Fibroblast of lung (primary cell): ENCODE measurements around the gene BPHL. TPM values are rescaled to one million over a fixed set of nuclear protein-coding genes. Genes with fewer than 3 reads are reported as not detected.
"Not testable (repeated sequence)": the region's sequence is repeated elsewhere in the genome, so short reads cannot be mapped to it uniquely, and the experiment has no call there.

Experiments
- DNase-seq, 2 donors: peaks; one replicate each; pipeline versions ENCODE4 v3.0.0 to v3.0.0-alpha.2; 2010; ENCODE audit warnings: low read depth in 2 of 2
- H2AFZ ChIP-seq: 2 replicates; pipeline ENCODE4 v1.5.1; 2012; ENCODE audit warnings: low read length, control low read depth, inconsistent platforms
- H3K27ac ChIP-seq: 2 replicates; pipeline ENCODE4 v1.5.1; 2011; ENCODE audit warnings: low read length, control low read depth; ENCODE audit not compliant: insufficient read depth
- H3K27me3 ChIP-seq: 2 replicates; pipeline ENCODE4 v1.5.1; 2011; ENCODE audit warnings: mild to moderate bottlenecking, low read length; ENCODE audit not compliant: control insufficient read depth, insufficient read depth
- H3K36me3 ChIP-seq: 2 replicates; pipeline ENCODE4 v1.5.1; 2011; ENCODE audit warnings: low read length; ENCODE audit not compliant: control insufficient read depth, insufficient read depth
- H3K4me1 ChIP-seq: 2 replicates; pipeline ENCODE4 v1.5.1; 2011; ENCODE audit warnings: low read length; ENCODE audit not compliant: control insufficient read depth, insufficient read depth; ENCODE audit errors: extremely low read depth
- H3K4me2 ChIP-seq: 2 replicates; pipeline ENCODE4 v1.5.1; 2011; ENCODE audit warnings: low read length, control low read depth; ENCODE audit not compliant: insufficient read depth; ENCODE audit errors: extremely low read depth
- H3K4me3 ChIP-seq, 4 experiments: fragments of 200-600 bp in 1 of 4; sonication (generic) in 1 of 4; replicated peaks in 1 of 4; 2 replicates each; pipeline ENCODE4 v1.5.1; 2011 to 2016; ENCODE audit warnings: low read length in 4 of 4, low read depth in 3 of 4, mild to moderate bottlenecking in 3 of 4, control low read depth in 2 of 4, inconsistent platforms in 1 of 4, mixed read lengths in 1 of 4; ENCODE audit not compliant: insufficient read depth in 1 of 4; ENCODE audit errors: control extremely low read depth in 1 of 4
- H3K79me2 ChIP-seq: 2 replicates; pipeline ENCODE4 v1.5.1; 2012; ENCODE audit warnings: mild to moderate bottlenecking, low read length, inconsistent platforms; ENCODE audit not compliant: control insufficient read depth, insufficient read depth
- H3K9ac ChIP-seq: 2 replicates; pipeline ENCODE4 v1.5.1; 2011; ENCODE audit warnings: mild to moderate bottlenecking, low read length, control low read depth; ENCODE audit not compliant: insufficient read depth
- H3K9me3 ChIP-seq: 2 replicates; pipeline ENCODE4 v1.5.1; 2012; ENCODE audit warnings: low read depth, low read length; ENCODE audit not compliant: control insufficient read depth, insufficient read depth
- H4K20me1 ChIP-seq: 2 replicates; pipeline ENCODE4 v1.5.1; 2011; ENCODE audit warnings: low read length; ENCODE audit not compliant: control insufficient read depth, insufficient read depth; ENCODE audit errors: extremely low read depth
- EZH2 ChIP-seq: IDR thresholded peaks from 2 replicates; pipeline ENCODE4 v1.5.1; 2012; ENCODE audit warnings: low read length, control low read depth, mild to moderate bottlenecking; ENCODE audit errors: missing control alignments
- polyA plus RNA-seq, 2 donors: library from polyadenylated mRNA; depleted of rRNA in 1 of 2; stranded (reverse) in 1 of 2; unstranded in 1 of 2; fragments of >200 nt; gene quantifications; 2 replicates each; pipeline ENCODE4 v1.2.1, GENCODE V29; 2011 to 2012; ENCODE audit warnings: missing spikeins in 1 of 2
- total RNA-seq: library from RNA; depleted of rRNA; stranded (reverse); fragments of >200 nt; gene quantifications from 2 replicates; pipeline ENCODE4 v1.2.1, GENCODE V29; 2014
- TF ChIP-seq, protein P1 (sequence below), 2 donors: IDR thresholded peaks in 1 of 2; conservative IDR thresholded peaks in 1 of 2; 1 replicate in 1 of 2; 2 replicates in 1 of 2; pipeline ENCODE4 v1.5.1; 2011 to 2012; ENCODE audit warnings: low read length in 2 of 2, control low read depth in 1 of 2, inconsistent platforms in 1 of 2, low read depth in 1 of 2, mild to moderate bottlenecking in 1 of 2

Gene BPHL
- total and polyA plus RNA-seq, 2 donors (not counting 1 experiment from before 2014, with no cell fraction given), result 16.6 to 20.6 TPM

DNA sequence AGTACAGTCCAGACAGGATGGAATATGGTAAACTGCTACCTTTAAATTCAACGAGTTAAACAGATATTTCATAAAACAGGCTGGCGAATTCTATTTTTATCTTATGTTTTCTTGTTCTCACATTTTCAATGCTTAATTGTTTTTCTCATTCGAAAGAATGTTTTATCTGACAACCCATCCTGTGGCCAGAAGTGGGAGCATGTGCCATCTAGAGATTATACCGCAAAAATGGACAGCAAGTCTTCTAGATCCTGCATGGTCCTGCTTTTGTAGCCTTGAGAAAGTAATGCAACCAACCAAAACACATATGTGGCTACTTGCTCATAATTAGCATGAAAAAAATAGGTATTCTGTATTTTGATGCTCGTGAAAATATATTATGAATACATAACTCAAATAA, 78.3 kb downstream of the BPHL start:
- Histone ChIP-seq H3K79me2 (no peaks in the 10 kb centered on the region), H4K20me1 (no peaks in the 10 kb centered on the region), H2AFZ (no peak overlapping the region), H3K4me1 (no peaks in the 10 kb centered on the region), H3K9ac (no peak overlapping the region), H3K4me2 (no peak overlapping the region), H3K27me3 (no peaks in the 10 kb centered on the region), H3K9me3 (no peaks in the 10 kb centered on the region), H3K36me3 (no peaks in the 10 kb centered on the region), H3K4me3 (no peak overlapping the region), H3K27ac (no peak overlapping the region)
- DNase-seq, result no peak
- TF ChIP-seq EZH2, result no peak
- TF ChIP-seq, protein P1, sequence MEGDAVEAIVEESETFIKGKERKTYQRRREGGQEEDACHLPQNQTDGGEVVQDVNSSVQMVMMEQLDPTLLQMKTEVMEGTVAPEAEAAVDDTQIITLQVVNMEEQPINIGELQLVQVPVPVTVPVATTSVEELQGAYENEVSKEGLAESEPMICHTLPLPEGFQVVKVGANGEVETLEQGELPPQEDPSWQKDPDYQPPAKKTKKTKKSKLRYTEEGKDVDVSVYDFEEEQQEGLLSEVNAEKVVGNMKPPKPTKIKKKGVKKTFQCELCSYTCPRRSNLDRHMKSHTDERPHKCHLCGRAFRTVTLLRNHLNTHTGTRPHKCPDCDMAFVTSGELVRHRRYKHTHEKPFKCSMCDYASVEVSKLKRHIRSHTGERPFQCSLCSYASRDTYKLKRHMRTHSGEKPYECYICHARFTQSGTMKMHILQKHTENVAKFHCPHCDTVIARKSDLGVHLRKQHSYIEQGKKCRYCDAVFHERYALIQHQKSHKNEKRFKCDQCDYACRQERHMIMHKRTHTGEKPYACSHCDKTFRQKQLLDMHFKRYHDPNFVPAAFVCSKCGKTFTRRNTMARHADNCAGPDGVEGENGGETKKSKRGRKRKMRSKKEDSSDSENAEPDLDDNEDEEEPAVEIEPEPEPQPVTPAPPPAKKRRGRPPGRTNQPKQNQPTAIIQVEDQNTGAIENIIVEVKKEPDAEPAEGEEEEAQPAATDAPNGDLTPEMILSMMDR (conservative IDR thresholded peaks at IDR 0.05 in 1 of 2, IDR thresholded peaks at IDR 0.05 in 1 of 2; ENCODE audit: low read depth in 1 of 2, low read length in 2 of 2), result no peak

GRCh38 chr6:3197734-3198133, 79.2 kb downstream of the BPHL start:
- not testable (repeated sequence) for H3K4me1 ChIP-seq, H3K27me3 ChIP-seq, H3K9ac ChIP-seq, H3K79me2 ChIP-seq, H3K9me3 ChIP-seq, H2AFZ ChIP-seq, H3K4me2 ChIP-seq, DNase-seq, H4K20me1 ChIP-seq, H3K27ac ChIP-seq, H3K36me3 ChIP-seq, H3K4me3 ChIP-seq

- Histone ChIP-seq H3K4me2 (no peak overlapping the region), H3K9me3 (no peaks in the 10 kb centered on the region), H3K27me3 (peaks cover 3% of the 10 kb centered on the region), H3K27ac (no peak overlapping the region), H4K20me1 (no peaks in the 10 kb centered on the region), H2AFZ (no peak overlapping the region), H3K9ac (no peak overlapping the region), H3K4me3 (no peak overlapping the region), H3K79me2 (no peaks in the 10 kb centered on the region), H3K4me1 (no peaks in the 10 kb centered on the region), H3K36me3 (no peaks in the 10 kb centered on the region)
- no peak for DNase-seq
- TF ChIP-seq, protein P1 (conservative IDR thresholded peaks at IDR 0.05 in 1 of 2, IDR thresholded peaks at IDR 0.05 in 1 of 2; ENCODE audit: low read depth in 1 of 2, low read length in 2 of 2), result no peak
- no peak for TF ChIP-seq EZH2
Measured at GRCh38 chr6:3199382-3199781, 80.9 kb downstream of the BPHL start.
